GM18861 (cell line): ENCODE data around the gene ADAMTSL4.
"Not testable (repeated sequence)": the region's sequence is repeated elsewhere in the genome, so short reads cannot be mapped to it uniquely, and the experiment has no call there.

Source experiments
- ATAC-seq: cut with Tn5 transposase; IDR thresholded peaks from one replicate; pipeline ENCODE4 v1.9.1; 2021; ENCODE audit not compliant: unreplicated experiment

The ADAMTSL4 gene

GRCh38 chr1:150581437-150581836 is 32.2 kb downstream of the ADAMTSL4 start:
- ATAC-seq: not testable (repeated sequence)

GRCh38 chr1:150581962-150582361 is 32.8 kb downstream of the ADAMTSL4 start:
- not testable (repeated sequence) for ATAC-seq

- no peak for ATAC-seq
Observed at GRCh38 chr1:150582371-150582770, 33.2 kb downstream of the ADAMTSL4 start.

- no peak for ATAC-seq
Observed at GRCh38 chr1:150596095-150596892, 47.1 kb downstream of the ADAMTSL4 start.

GRCh38 chr1:150596976-150597375 is 47.8 kb downstream of the ADAMTSL4 start:
- no peak for ATAC-seq

- not testable (repeated sequence) for ATAC-seq
Observed at GRCh38 chr1:150598346-150598745, 49.1 kb downstream of the ADAMTSL4 start.

GRCh38 chr1:150601540-150601939 is 52.3 kb downstream of the ADAMTSL4 start:
- ATAC-seq: no peak

GRCh38 chr1:150602372-150602771 is 53.2 kb downstream of the ADAMTSL4 start:
- not testable (repeated sequence) for ATAC-seq

GRCh38 chr1:150603711-150604110 is 54.5 kb downstream of the ADAMTSL4 start:
- ATAC-seq: no peak

- no peak for ATAC-seq
Observed at GRCh38 chr1:150604226-150604588, 55.0 kb downstream of the ADAMTSL4 start.

GRCh38 chr1:150605451-150605731 is 56.2 kb downstream of the ADAMTSL4 start:
- ATAC-seq: not testable (repeated sequence)

- no peak for ATAC-seq
Observed at GRCh38 chr1:150606463-150607142, 57.4 kb downstream of the ADAMTSL4 start.

- ATAC-seq: no peak
Observed at GRCh38 chr1:150609732-150610131, 60.5 kb downstream of the ADAMTSL4 start.
